ENCODE results near the gene SLCO1B1. TPM values are rescaled to one million over a fixed set of nuclear protein-coding genes. Genes with fewer than 3 reads are reported as not detected.

The SLCO1B1 gene
- total RNA-seq, 1 experiment from 2014 or later, result not detected

DNA sequence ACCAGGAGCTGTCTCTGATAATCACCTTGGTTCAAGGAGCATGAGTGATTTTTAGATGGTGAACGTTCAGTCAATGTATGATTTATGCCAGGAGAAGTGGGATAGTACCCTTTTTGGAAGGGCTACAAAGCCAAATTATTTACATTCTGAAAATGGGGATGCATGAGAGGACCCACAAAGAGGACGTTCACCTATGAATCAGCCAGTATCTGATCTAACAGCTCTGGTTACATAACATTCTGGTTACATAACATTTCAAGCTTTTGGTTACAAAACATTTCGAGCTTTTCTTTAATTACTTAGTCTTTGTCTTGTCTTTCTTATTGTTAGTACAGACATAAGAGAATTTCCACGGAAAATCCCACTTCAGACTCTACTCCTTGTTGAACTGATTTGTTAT, 134.9 kb downstream of the SLCO1B1 start:
- ATAC-seq, result no peak
- BruUV-seq (replicated peaks), result no TSS peak
- in situ Hi-C loops (cut with HindIII; ENCODE audit: low pct_unique_long_range_greater_than_20kb, low sequenced_read_pairs) (no loop called here), intact Hi-C loops (cut with micrococcal nuclease; ENCODE audit: unreplicated experiment) (no loop called here)
- DNase-seq (ENCODE audit: low read depth, low spot score), result no peak
- H3K4me1 ChIP-seq (ENCODE audit: control insufficient read depth, insufficient read depth, low read length), result no peaks in the 10 kb centered on the region
- no peaks in the 10 kb centered on the region for H3K36me3 ChIP-seq (ENCODE audit: control insufficient read depth, insufficient read depth, low read length)
- TF ChIP-seq, protein P1, sequence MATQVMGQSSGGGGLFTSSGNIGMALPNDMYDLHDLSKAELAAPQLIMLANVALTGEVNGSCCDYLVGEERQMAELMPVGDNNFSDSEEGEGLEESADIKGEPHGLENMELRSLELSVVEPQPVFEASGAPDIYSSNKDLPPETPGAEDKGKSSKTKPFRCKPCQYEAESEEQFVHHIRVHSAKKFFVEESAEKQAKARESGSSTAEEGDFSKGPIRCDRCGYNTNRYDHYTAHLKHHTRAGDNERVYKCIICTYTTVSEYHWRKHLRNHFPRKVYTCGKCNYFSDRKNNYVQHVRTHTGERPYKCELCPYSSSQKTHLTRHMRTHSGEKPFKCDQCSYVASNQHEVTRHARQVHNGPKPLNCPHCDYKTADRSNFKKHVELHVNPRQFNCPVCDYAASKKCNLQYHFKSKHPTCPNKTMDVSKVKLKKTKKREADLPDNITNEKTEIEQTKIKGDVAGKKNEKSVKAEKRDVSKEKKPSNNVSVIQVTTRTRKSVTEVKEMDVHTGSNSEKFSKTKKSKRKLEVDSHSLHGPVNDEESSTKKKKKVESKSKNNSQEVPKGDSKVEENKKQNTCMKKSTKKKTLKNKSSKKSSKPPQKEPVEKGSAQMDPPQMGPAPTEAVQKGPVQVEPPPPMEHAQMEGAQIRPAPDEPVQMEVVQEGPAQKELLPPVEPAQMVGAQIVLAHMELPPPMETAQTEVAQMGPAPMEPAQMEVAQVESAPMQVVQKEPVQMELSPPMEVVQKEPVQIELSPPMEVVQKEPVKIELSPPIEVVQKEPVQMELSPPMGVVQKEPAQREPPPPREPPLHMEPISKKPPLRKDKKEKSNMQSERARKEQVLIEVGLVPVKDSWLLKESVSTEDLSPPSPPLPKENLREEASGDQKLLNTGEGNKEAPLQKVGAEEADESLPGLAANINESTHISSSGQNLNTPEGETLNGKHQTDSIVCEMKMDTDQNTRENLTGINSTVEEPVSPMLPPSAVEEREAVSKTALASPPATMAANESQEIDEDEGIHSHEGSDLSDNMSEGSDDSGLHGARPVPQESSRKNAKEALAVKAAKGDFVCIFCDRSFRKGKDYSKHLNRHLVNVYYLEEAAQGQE (IDR thresholded peaks at IDR 0.05; ENCODE audit: insufficient read depth in 1 of 2, low read depth in 2 of 2, low read length in 1 of 2), result no peak
- TF ChIP-seq POLR2AphosphoS5 (IDR thresholded peaks at IDR 0.05; ENCODE audit: low read depth, low read length) (no peak), SIN3A (IDR thresholded peaks at IDR 0.05; ENCODE audit: borderline replicate concordance, insufficient read depth, low read depth, low read length) (no peak), TCF7L2 (IDR thresholded peaks at IDR 0.05; ENCODE audit: low read depth, low read length) (no peak)
- TF ChIP-seq, protein P2, sequence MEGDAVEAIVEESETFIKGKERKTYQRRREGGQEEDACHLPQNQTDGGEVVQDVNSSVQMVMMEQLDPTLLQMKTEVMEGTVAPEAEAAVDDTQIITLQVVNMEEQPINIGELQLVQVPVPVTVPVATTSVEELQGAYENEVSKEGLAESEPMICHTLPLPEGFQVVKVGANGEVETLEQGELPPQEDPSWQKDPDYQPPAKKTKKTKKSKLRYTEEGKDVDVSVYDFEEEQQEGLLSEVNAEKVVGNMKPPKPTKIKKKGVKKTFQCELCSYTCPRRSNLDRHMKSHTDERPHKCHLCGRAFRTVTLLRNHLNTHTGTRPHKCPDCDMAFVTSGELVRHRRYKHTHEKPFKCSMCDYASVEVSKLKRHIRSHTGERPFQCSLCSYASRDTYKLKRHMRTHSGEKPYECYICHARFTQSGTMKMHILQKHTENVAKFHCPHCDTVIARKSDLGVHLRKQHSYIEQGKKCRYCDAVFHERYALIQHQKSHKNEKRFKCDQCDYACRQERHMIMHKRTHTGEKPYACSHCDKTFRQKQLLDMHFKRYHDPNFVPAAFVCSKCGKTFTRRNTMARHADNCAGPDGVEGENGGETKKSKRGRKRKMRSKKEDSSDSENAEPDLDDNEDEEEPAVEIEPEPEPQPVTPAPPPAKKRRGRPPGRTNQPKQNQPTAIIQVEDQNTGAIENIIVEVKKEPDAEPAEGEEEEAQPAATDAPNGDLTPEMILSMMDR (IDR thresholded peaks at IDR 0.05), result no peak
- no peaks in the 10 kb centered on the region for H3K9me3 ChIP-seq (ENCODE audit: control insufficient read depth, insufficient read depth, low read depth, low read length)
- H3K27me3 ChIP-seq (ENCODE audit: control insufficient read depth, insufficient read depth, low read length), result no peaks in the 10 kb centered on the region
- no peak overlapping the region for H3K27ac ChIP-seq (ENCODE audit: low read length)
- CTCF ChIA-PET, result no interaction called here
- no peak overlapping the region for H3K4me3 ChIP-seq (ENCODE audit: low read depth in 2 of 2, low read length in 2 of 2)
- POLR2A ChIA-PET, result no interaction called here

DNA sequence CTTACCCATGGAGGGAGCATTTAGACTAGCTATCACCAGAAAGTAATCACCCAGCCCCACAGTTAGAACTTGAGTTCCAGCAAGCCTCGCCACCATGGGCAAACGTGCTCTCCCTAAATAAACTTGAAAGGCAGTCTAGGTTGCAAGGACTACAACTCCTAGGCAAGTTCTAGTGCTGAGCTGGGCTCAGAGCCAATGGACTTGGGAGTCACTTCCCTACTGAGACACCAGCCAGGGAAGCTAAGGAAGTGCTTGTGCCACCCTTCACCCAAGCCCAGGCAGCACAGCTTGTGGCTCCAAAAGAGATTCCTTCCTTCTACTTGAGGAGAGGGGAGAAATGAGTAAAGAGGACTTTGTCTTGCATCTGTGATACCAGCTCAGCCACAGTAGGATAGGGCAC, 145.8 kb downstream of the SLCO1B1 start:
- no peak for DNase-seq (ENCODE audit: low read depth, low spot score)
- in situ Hi-C loops (cut with HindIII; ENCODE audit: low pct_unique_long_range_greater_than_20kb, low sequenced_read_pairs) (no loop called here), intact Hi-C loops (cut with micrococcal nuclease; ENCODE audit: unreplicated experiment) (no loop called here)
- TF ChIP-seq SIN3A (IDR thresholded peaks at IDR 0.05; ENCODE audit: borderline replicate concordance, insufficient read depth, low read depth, low read length) (no peak), TCF7L2 (IDR thresholded peaks at IDR 0.05; ENCODE audit: low read depth, low read length) (no peak), POLR2AphosphoS5 (IDR thresholded peaks at IDR 0.05; ENCODE audit: low read depth, low read length) (no peak)
- TF ChIP-seq, protein P1 (IDR thresholded peaks at IDR 0.05; ENCODE audit: insufficient read depth in 1 of 2, low read depth in 2 of 2, low read length in 1 of 2), result no peak
- TF ChIP-seq, protein P2 (IDR thresholded peaks at IDR 0.05), result no peak
- CTCF ChIA-PET, result no interaction called here
- H3K36me3 ChIP-seq (ENCODE audit: control insufficient read depth, insufficient read depth, low read length), result no peaks in the 10 kb centered on the region
- no peak overlapping the region for H3K4me3 ChIP-seq (ENCODE audit: low read depth in 2 of 2, low read length in 2 of 2)
- no peaks in the 10 kb centered on the region for H3K27me3 ChIP-seq (ENCODE audit: control insufficient read depth, insufficient read depth, low read length)
- no peak overlapping the region for H3K27ac ChIP-seq (ENCODE audit: low read length)
- POLR2A ChIA-PET, result no interaction called here
- no peak for ATAC-seq
- no TSS peak for BruUV-seq (replicated peaks)
- H3K4me1 ChIP-seq (ENCODE audit: control insufficient read depth, insufficient read depth, low read length), result no peaks in the 10 kb centered on the region
- no peaks in the 10 kb centered on the region for H3K9me3 ChIP-seq (ENCODE audit: control insufficient read depth, insufficient read depth, low read depth, low read length)

Other genes starting within 250 kb of the SLCO1B1 start
- not detected for gene SLCO1A2, start 203.7 kb downstream of the SLCO1B1 start, total RNA-seq (2021; ENCODE audit: unreplicated experiment)
- not detected for gene IAPP, start 241.7 kb downstream of the SLCO1B1 start, total RNA-seq (2021; ENCODE audit: unreplicated experiment)